HepG2 (cell line): Measurements from ENCODE around the gene ZNF181. TPM values are rescaled to one million over a fixed set of nuclear protein-coding genes. Genes with fewer than 3 reads are reported as not detected.

ENCODE experiments used
- CBX2 ChIP-seq, 2 experiments: fragments of 200-600 bp in 1 of 2; sonication (generic); formaldehyde crosslinking in 1 of 2; IDR thresholded peaks; 2 replicates each; pipeline versions ENCODE4 v1.7.0 to v1.8.1; 2018 to 2022; ENCODE audit warnings: low read depth in 2 of 2, low read length in 1 of 2, mild to moderate bottlenecking in 1 of 2, missing genetic modification reagents in 1 of 2
- CREM ChIP-seq, 2 experiments: sonication (generic) in 1 of 2; formaldehyde crosslinking in 1 of 2; IDR thresholded peaks; 2 replicates each; pipeline versions ENCODE4 v1.4.0 to v1.6.1; 2016 to 2020; ENCODE audit warnings: antibody characterized with exemption in 1 of 2, mild to moderate bottlenecking in 1 of 2, missing genetic modification reagents in 1 of 2
- HDAC6 ChIP-seq: fragments of 200-600 bp; sonication (generic); IDR thresholded peaks from 2 replicates; pipeline ENCODE4 v1.7.0; 2017; ENCODE audit warnings: mild to moderate bottlenecking, antibody characterized with exemption, low read length, low read depth
- NFKB2 ChIP-seq: sonication (generic); formaldehyde crosslinking; IDR thresholded peaks from 2 replicates; pipeline ENCODE4 v1.4.0; 2020; ENCODE audit warnings: missing genetic modification reagents, borderline replicate concordance
- RBAK ChIP-seq: sonication (generic); formaldehyde crosslinking; IDR thresholded peaks from 2 replicates; pipeline ENCODE4 v1.5.1; 2020; ENCODE audit warnings: mild to moderate bottlenecking, missing genetic modification reagents
- RFX3 ChIP-seq: IDR thresholded peaks from 2 replicates; pipeline ENCODE4 v1.6.1; 2016; ENCODE audit warnings: missing biosample characterization, missing genetic modification reagents
- SALL1 ChIP-seq: sonication (generic); formaldehyde crosslinking; IDR thresholded peaks from 2 replicates; pipeline ENCODE4 v1.8.0; 2022; ENCODE audit warnings: mild to moderate bottlenecking, missing genetic modification reagents
- SMAD9 ChIP-seq: sonication (generic); formaldehyde crosslinking; IDR thresholded peaks from 2 replicates; pipeline ENCODE4 v1.5.1; 2020; ENCODE audit warnings: mild to moderate bottlenecking, missing genetic modification reagents
- SNAI1 ChIP-seq: sonication (generic); formaldehyde crosslinking; IDR thresholded peaks from 2 replicates; pipeline ENCODE4 v1.5.0; 2020; ENCODE audit warnings: mild to moderate bottlenecking, missing genetic modification reagents, borderline replicate concordance
- SP5 ChIP-seq: IDR thresholded peaks from 2 replicates; pipeline ENCODE4 v1.6.1; 2016; ENCODE audit warnings: low read depth, borderline replicate concordance
- TEAD2 ChIP-seq: sonication (generic); formaldehyde crosslinking; IDR thresholded peaks from 2 replicates; pipeline ENCODE4 v1.9.0; 2021; ENCODE audit warnings: missing genetic modification reagents
- TIGD3 ChIP-seq: sonication (generic); formaldehyde crosslinking; IDR thresholded peaks from 2 replicates; pipeline ENCODE4 v1.5.1; 2020; ENCODE audit warnings: mild to moderate bottlenecking, missing genetic modification reagents, borderline replicate concordance
- ZNF160 ChIP-seq: sonication (generic); formaldehyde crosslinking; IDR thresholded peaks from 2 replicates; pipeline ENCODE4 v1.8.0; 2022; ENCODE audit warnings: mild to moderate bottlenecking, inconsistent platforms, missing genetic modification reagents
- ZNF296 ChIP-seq: sonication (generic); formaldehyde crosslinking; conservative IDR thresholded peaks from 2 replicates; pipeline ENCODE4 v1.5.0; 2020; ENCODE audit warnings: mild to moderate bottlenecking, missing genetic modification reagents
- ZNF33B ChIP-seq: sonication (generic); formaldehyde crosslinking; IDR thresholded peaks from 2 replicates; pipeline ENCODE4 v1.5.1; 2020; ENCODE audit warnings: mild to moderate bottlenecking, missing genetic modification reagents
- ZNF501 ChIP-seq: sonication (generic); formaldehyde crosslinking; IDR thresholded peaks from 2 replicates; pipeline ENCODE4 v1.5.1; 2020; ENCODE audit warnings: mild to moderate bottlenecking, moderate library complexity, missing genetic modification reagents
- ZNF556 ChIP-seq: sonication (generic); formaldehyde crosslinking; IDR thresholded peaks from 2 replicates; pipeline ENCODE4 v1.4.0; 2020; ENCODE audit warnings: mild to moderate bottlenecking, missing genetic modification reagents, borderline replicate concordance
- ZNF570 ChIP-seq: sonication (generic); formaldehyde crosslinking; IDR thresholded peaks from 2 replicates; pipeline ENCODE4 v1.4.0; 2020; ENCODE audit warnings: mild to moderate bottlenecking, missing genetic modification reagents, borderline replicate concordance
- ZNF607 ChIP-seq: sonication (generic); formaldehyde crosslinking; IDR thresholded peaks from 2 replicates; pipeline ENCODE4 v1.5.1; 2020; ENCODE audit warnings: missing genetic modification reagents, mild to moderate bottlenecking, borderline replicate concordance
- ZNF777 ChIP-seq: sonication (generic); formaldehyde crosslinking; IDR thresholded peaks from 2 replicates; pipeline ENCODE4 v1.4.0; 2020; ENCODE audit warnings: missing genetic modification reagents
- ZNF780A ChIP-seq: sonication (generic); formaldehyde crosslinking; IDR thresholded peaks from 2 replicates; pipeline ENCODE4 v1.8.0; 2022; ENCODE audit warnings: mild to moderate bottlenecking, missing genetic modification reagents, moderate library complexity
- polyA plus RNA-seq, 8 experiments: library from polyadenylated mRNA; depleted of rRNA in 3 of 8; stranded (reverse) in 7 of 8; unstranded in 1 of 8; fragments of >200 nt; fragmentation: Illumina TruSeq in 4 of 8; extraction: Trizol in 4 of 8; gene quantifications; 2 replicates each; pipeline versions ENCODE4 v1.2.1 to v1.2.3, GENCODE V29; 2011 to 2016; ENCODE audit warnings: low read depth in 4 of 8, missing spikeins in 1 of 8, mixed read lengths in 1 of 8; ENCODE audit not compliant: insufficient read depth in 1 of 8
- total RNA-seq, 5 experiments: library from RNA; depleted of rRNA; stranded (reverse); fragments of >200 nt; fragmentation: Illumina TruSeq; extraction: Trizol; gene quantifications; 2 replicates each; pipeline ENCODE4 v1.2.3, GENCODE V29; 2016; ENCODE audit warnings: low read depth in 1 of 5
- TF ChIP-seq, protein P1 (sequence below): sonication (generic); formaldehyde crosslinking; IDR thresholded peaks from 2 replicates; pipeline ENCODE4 v1.4.0; 2020; ENCODE audit warnings: missing genetic modification reagents, borderline replicate concordance

Gene ZNF181
- total and polyA plus RNA-seq, 2 of the 13 experiments (the other 11 are each of a cell fraction or from before 2014, with no cell fraction given), result 10.6 to 15.5 TPM

DNA sequence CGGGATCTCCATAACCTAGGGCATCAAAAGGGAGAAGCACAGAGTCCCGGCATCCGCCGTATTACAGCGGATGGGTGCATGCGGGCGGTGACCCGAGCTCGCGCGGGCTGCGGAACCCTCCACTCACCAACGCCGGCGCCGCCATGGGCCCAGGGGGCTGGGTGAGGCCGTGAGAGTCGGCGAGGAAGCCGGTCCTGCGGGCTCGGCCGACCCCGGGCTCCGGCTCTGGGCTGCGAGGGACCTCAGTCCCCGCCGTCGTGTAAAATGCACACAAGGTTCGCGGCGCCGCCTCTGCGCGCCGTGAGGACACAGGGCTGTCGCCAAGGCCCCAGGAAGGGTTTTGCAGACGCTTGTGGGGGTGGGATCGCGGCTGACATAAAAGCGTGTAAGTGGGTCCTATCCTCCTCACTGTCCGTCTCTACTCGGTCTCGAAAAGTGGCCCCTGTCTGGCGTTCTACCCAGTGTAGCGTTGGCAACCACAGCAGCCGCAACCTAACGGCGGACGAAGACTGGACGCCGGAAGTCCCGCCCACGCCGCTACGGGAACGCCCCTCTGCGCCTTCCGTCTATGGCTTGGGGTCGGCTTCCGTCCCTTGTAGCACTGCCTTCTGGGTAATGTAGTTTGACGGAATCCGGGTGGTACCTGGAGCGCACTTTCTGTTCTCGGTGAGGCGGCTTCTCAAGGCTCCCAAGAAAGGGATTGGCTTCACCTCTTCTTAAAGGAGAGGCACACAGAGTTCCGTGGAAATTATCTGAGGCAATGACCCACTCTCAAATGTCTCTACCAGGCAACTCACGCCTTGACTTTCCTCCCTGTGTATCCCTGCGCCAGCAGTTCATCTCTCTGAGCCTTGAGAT, 38.9 kb downstream of the ZNF181 start, which contains the start of gene ZNF599 (continued):
- peak; percentile 64; the same call in 1 of the 2 replicates for TF ChIP-seq RFX3
- TF ChIP-seq HDAC6, result no peak
- no peak for TF ChIP-seq TEAD2 (CRISPR knock-in tag)
- no peak for TF ChIP-seq ZNF780A (CRISPR knock-in tag)
- TF ChIP-seq SALL1 (CRISPR knock-in tag), result peak; percentile 49
- TF ChIP-seq ZNF33B (CRISPR knock-in tag), result 0 out of 2 replicates have a peak, but pooled peaks have one; percentile 54
- peak; percentile 63 for TF ChIP-seq SP5
- TF ChIP-seq ZNF501, result peak; percentile 76
- TF ChIP-seq, protein P1, sequence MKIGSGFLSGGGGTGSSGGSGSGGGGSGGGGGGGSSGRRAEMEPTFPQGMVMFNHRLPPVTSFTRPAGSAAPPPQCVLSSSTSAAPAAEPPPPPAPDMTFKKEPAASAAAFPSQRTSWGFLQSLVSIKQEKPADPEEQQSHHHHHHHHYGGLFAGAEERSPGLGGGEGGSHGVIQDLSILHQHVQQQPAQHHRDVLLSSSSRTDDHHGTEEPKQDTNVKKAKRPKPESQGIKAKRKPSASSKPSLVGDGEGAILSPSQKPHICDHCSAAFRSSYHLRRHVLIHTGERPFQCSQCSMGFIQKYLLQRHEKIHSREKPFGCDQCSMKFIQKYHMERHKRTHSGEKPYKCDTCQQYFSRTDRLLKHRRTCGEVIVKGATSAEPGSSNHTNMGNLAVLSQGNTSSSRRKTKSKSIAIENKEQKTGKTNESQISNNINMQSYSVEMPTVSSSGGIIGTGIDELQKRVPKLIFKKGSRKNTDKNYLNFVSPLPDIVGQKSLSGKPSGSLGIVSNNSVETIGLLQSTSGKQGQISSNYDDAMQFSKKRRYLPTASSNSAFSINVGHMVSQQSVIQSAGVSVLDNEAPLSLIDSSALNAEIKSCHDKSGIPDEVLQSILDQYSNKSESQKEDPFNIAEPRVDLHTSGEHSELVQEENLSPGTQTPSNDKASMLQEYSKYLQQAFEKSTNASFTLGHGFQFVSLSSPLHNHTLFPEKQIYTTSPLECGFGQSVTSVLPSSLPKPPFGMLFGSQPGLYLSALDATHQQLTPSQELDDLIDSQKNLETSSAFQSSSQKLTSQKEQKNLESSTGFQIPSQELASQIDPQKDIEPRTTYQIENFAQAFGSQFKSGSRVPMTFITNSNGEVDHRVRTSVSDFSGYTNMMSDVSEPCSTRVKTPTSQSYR, result peak; percentile 22; the same call in 1 of the 2 replicates
- TF ChIP-seq CBX2 (IDR thresholded peaks at IDR 0.05; ENCODE audit: low read depth, low read length), result no peak
- no peak for TF ChIP-seq CBX2 (CRISPR knock-in tag; IDR thresholded peaks at IDR 0.05; ENCODE audit: low read depth)
- TF ChIP-seq CREM (IDR thresholded peaks at IDR 0.05), result peak; percentile 93
- TF ChIP-seq CREM (CRISPR knock-in tag; IDR thresholded peaks at IDR 0.05), result no peak
- TF ChIP-seq SMAD9 (CRISPR knock-in tag), result no peak
- 0 out of 2 replicates have a peak, but pooled peaks have one; percentile 33 for TF ChIP-seq ZNF570
- no peak for TF ChIP-seq SNAI1
- TF ChIP-seq TIGD3 (CRISPR knock-in tag), result no peak
- TF ChIP-seq ZNF777 (CRISPR knock-in tag), result peak; percentile 95
- no peak; the same call in 1 of the 2 replicates for TF ChIP-seq ZNF607
- TF ChIP-seq NFKB2 (CRISPR knock-in tag), result 0 out of 2 replicates have a peak, but pooled peaks have one; percentile 25
- TF ChIP-seq ZNF556, result 0 out of 2 replicates have a peak, but pooled peaks have one; percentile 27
- TF ChIP-seq RBAK (CRISPR knock-in tag), result no peak
- no peak for TF ChIP-seq ZNF296 (CRISPR knock-in tag)
- peak; percentile 30; the same call in 1 of the 2 replicates for TF ChIP-seq ZNF160 (CRISPR knock-in tag)
